Nephron (organoid): ENCODE data around the gene NGF.

Source experiments
- H3K27ac Mint-ChIP-seq, 3 experiments: 2 replicates each; pipeline ENCODE4 v1.8.0; 2020; ENCODE audit warnings: mixed read lengths in 3 of 3, mild to moderate bottlenecking in 2 of 3, moderate library complexity in 1 of 3
- H3K27me3 Mint-ChIP-seq: 2 replicates; pipeline ENCODE4 v1.8.0; 2021; ENCODE audit warnings: low read depth, mild to moderate bottlenecking, moderate library complexity, mixed read lengths
- H3K36me3 Mint-ChIP-seq: 2 replicates; pipeline ENCODE4 v1.8.0; 2020; ENCODE audit warnings: low read depth, mixed read lengths
- H3K4me1 Mint-ChIP-seq: 2 replicates; pipeline ENCODE4 v1.8.0; 2020; ENCODE audit warnings: mixed read lengths
- H3K4me3 Mint-ChIP-seq, 3 experiments: 2 replicates each; pipeline ENCODE4 v1.8.0; 2020; ENCODE audit warnings: mild to moderate bottlenecking in 3 of 3, mixed read lengths in 3 of 3, moderate library complexity in 2 of 3
- H3K9me3 Mint-ChIP-seq: 2 replicates; pipeline ENCODE4 v1.8.0; 2020; ENCODE audit warnings: mixed read lengths
- TF ChIP-seq, protein P1 (sequence below), 3 experiments: fragments of 200-600 bp; sonication (generic); IDR thresholded peaks; one replicate each; pipeline ENCODE4 v1.5.0; 2021; ENCODE audit warnings: antibody characterized with exemption in 3 of 3; ENCODE audit not compliant: unreplicated experiment in 3 of 3

Gene NGF

DNA sequence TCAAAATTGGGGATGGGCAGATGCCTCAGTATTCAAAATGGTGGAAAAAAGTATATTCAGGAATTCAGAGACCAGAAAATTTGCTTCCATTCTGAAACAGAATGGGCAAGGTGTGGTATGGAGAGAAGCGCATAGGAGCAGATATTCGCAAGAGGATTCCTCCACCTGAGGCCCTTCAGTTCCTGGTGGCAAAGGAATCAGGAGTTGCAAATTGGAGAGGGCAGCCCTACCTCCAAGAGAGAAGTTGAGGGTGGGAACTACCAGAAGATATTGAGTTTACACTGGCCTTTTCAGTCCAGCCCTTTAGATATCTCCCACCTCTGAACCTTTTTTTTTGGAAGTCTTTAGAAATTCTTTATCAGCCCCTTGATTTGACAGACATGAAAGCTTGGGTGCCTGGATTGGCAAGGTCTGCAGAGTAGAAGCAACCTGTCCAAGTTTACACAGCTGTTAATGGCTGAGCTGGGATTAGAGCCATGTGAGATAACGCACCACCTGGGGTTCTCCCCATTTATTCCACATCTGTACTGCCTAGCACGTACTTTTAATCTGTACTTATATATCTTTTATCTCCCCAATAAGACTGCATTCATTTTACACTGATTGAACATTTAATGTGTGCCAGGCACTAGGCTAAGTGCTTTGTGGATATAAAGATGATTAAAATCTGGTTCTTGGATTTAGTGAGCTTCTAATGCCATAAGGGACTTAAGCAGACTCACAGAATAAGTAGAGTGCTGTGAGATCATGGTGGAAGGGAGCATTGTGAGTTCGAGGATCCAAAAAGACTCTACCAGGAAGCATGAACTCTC, 99.5 kb downstream of the NGF start:
- H3K4me3 Mint-ChIP-seq, result no peak overlapping the region
- H3K36me3 Mint-ChIP-seq, result no peaks in the 10 kb centered on the region
- H3K27me3 Mint-ChIP-seq, result no peaks in the 10 kb centered on the region
- H3K4me1 Mint-ChIP-seq, result no peaks in the 10 kb centered on the region
- TF ChIP-seq, protein P1, sequence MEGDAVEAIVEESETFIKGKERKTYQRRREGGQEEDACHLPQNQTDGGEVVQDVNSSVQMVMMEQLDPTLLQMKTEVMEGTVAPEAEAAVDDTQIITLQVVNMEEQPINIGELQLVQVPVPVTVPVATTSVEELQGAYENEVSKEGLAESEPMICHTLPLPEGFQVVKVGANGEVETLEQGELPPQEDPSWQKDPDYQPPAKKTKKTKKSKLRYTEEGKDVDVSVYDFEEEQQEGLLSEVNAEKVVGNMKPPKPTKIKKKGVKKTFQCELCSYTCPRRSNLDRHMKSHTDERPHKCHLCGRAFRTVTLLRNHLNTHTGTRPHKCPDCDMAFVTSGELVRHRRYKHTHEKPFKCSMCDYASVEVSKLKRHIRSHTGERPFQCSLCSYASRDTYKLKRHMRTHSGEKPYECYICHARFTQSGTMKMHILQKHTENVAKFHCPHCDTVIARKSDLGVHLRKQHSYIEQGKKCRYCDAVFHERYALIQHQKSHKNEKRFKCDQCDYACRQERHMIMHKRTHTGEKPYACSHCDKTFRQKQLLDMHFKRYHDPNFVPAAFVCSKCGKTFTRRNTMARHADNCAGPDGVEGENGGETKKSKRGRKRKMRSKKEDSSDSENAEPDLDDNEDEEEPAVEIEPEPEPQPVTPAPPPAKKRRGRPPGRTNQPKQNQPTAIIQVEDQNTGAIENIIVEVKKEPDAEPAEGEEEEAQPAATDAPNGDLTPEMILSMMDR (IDR thresholded peaks at IDR 0.05; ENCODE audit: unreplicated experiment in 3 of 3), result no peak
- H3K27ac Mint-ChIP-seq, result no peak overlapping the region
- peaks cover 1% of the 10 kb centered on the region for H3K9me3 Mint-ChIP-seq

DNA sequence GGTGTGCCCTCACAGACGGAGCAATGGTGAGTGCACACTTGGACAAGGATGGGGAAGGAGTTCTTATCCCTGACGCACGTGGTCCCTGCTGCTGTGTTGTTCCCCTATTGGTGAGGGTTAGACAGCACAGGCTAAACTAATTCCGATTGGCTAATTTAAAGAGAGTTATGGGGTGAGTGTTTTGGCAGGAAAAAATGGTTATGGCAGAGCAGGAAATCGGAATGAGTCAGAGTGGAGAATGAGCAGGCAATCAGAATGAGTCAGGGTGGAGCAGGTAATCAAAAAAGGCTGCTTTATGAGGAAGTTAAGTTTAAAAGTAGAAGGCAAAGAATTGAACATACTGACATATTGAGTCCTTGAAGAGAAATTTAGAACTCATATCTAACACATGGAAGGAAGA, 100.5 kb downstream of the NGF start:
- H3K27me3 Mint-ChIP-seq, result no peaks in the 10 kb centered on the region
- H3K36me3 Mint-ChIP-seq, result no peaks in the 10 kb centered on the region
- TF ChIP-seq, protein P1 (IDR thresholded peaks at IDR 0.05; ENCODE audit: unreplicated experiment in 3 of 3), result no peak
- no peak overlapping the region for H3K27ac Mint-ChIP-seq
- no peaks in the 10 kb centered on the region for H3K9me3 Mint-ChIP-seq
- H3K4me1 Mint-ChIP-seq, result no peaks in the 10 kb centered on the region
- no peak overlapping the region for H3K4me3 Mint-ChIP-seq

DNA sequence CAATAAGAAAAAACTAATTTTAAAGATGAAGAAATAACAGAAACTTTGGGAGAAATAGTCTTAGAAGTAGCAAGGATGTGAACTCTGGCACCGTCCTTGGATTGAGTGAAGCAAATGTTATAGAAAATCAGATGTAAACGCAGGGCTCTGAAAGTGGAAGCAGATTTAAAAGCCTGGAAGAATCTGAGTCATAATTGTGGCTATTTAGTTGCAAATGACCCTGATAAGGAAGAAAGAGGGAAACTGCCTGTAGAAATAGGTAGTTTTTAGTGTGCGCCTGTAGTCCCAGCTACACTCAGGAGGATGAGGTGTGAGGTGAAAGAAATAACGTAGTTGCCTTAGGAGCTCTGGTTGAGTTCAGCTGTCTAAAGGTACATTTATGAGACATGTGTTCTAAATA, 101.0 kb downstream of the NGF start:
- no peaks in the 10 kb centered on the region for H3K4me1 Mint-ChIP-seq
- H3K27ac Mint-ChIP-seq, result no peak overlapping the region
- no peaks in the 10 kb centered on the region for H3K9me3 Mint-ChIP-seq
- no peak overlapping the region for H3K4me3 Mint-ChIP-seq
- TF ChIP-seq, protein P1 (IDR thresholded peaks at IDR 0.05; ENCODE audit: unreplicated experiment in 3 of 3), result no peak
- H3K27me3 Mint-ChIP-seq, result no peaks in the 10 kb centered on the region
- H3K36me3 Mint-ChIP-seq, result no peaks in the 10 kb centered on the region
